ENCODE results near the gene FAM13C. TPM values are rescaled to one million over a fixed set of nuclear protein-coding genes. Genes with fewer than 3 reads are reported as not detected.

The FAM13C gene
- total RNA-seq, 1 experiment from 2014 or later, result not detected

DNA sequence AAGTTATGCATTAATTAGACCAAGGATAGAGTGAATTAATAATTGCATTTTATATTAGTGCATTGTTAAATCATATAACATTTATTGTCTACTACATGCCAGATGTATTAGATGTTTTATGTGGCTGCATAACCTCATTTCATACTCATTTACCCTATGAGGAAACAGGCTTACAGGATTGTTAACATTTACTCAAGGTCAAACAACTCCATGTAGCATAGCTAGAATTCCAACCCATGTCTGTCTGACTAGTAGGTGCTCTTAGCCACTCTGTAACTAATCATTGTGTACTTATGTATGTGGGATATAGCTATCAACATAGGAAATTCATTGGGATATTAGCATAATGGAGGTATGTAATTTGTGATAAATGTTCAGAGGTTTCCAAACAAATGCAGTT, 139.6 kb downstream of the FAM13C start:
- Mint-ChIP-seq H3K27me3 (ENCODE audit: insufficient read depth, unreplicated experiment) (peaks cover 68% of the 10 kb centered on the region), H3K36me3 (ENCODE audit: insufficient read depth, unreplicated experiment) (no peaks in the 10 kb centered on the region), H3K4me1 (ENCODE audit: insufficient read depth, unreplicated experiment) (no peaks in the 10 kb centered on the region), H3K9me3 (ENCODE audit: unreplicated experiment) (no peaks in the 10 kb centered on the region), H3K27ac (ENCODE audit: low read depth, unreplicated experiment) (no peak overlapping the region), H3K4me3 (ENCODE audit: unreplicated experiment) (no peak overlapping the region)
- TF ChIP-seq, protein P1, sequence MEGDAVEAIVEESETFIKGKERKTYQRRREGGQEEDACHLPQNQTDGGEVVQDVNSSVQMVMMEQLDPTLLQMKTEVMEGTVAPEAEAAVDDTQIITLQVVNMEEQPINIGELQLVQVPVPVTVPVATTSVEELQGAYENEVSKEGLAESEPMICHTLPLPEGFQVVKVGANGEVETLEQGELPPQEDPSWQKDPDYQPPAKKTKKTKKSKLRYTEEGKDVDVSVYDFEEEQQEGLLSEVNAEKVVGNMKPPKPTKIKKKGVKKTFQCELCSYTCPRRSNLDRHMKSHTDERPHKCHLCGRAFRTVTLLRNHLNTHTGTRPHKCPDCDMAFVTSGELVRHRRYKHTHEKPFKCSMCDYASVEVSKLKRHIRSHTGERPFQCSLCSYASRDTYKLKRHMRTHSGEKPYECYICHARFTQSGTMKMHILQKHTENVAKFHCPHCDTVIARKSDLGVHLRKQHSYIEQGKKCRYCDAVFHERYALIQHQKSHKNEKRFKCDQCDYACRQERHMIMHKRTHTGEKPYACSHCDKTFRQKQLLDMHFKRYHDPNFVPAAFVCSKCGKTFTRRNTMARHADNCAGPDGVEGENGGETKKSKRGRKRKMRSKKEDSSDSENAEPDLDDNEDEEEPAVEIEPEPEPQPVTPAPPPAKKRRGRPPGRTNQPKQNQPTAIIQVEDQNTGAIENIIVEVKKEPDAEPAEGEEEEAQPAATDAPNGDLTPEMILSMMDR (IDR thresholded peaks at IDR 0.05; ENCODE audit: unreplicated experiment), result no peak
- ChIA-PET CTCF (interaction anchor here (0.6 to 0.9 kb wide), 3 partner anchors 196 to 402 kb away, joined by 3 to 4 read pairs (median 3); no protein-coding TSS in a partner anchor), POLR2A (interaction anchor here (0.7 kb wide), 1 partner anchor 384 kb away, joined by 4 read pairs; no protein-coding TSS in a partner anchor)
- no TSS peak for BruUV-seq (replicated peaks)
- intact Hi-C loops (cut with micrococcal nuclease), result no loop called here
- DNase-seq (ENCODE audit: unreplicated experiment), result no peak

GRCh38 chr10:59216178-59216869, 146.0 kb downstream of the FAM13C start:
- no peak for DNase-seq (ENCODE audit: unreplicated experiment)
- ChIA-PET POLR2A (no interaction called here), CTCF (interaction anchor here (0.5 kb wide), 1 partner anchor 266 kb away, joined by 3 read pairs; no protein-coding TSS in a partner anchor)
- Mint-ChIP-seq H3K9me3 (ENCODE audit: unreplicated experiment) (no peaks in the 10 kb centered on the region), H3K4me1 (ENCODE audit: insufficient read depth, unreplicated experiment) (no peaks in the 10 kb centered on the region), H3K27me3 (ENCODE audit: insufficient read depth, unreplicated experiment) (peaks cover 61% of the 10 kb centered on the region), H3K4me3 (ENCODE audit: unreplicated experiment) (no peak overlapping the region), H3K36me3 (ENCODE audit: insufficient read depth, unreplicated experiment) (no peaks in the 10 kb centered on the region), H3K27ac (ENCODE audit: low read depth, unreplicated experiment) (no peak overlapping the region)
- TF ChIP-seq, protein P1 (IDR thresholded peaks at IDR 0.05; ENCODE audit: unreplicated experiment), result no peak
- BruUV-seq (replicated peaks), result no TSS peak
- intact Hi-C loops (cut with micrococcal nuclease), result no loop called here

- TF ChIP-seq, protein P1 (IDR thresholded peaks at IDR 0.05; ENCODE audit: unreplicated experiment), result no peak
- Mint-ChIP-seq H3K36me3 (ENCODE audit: insufficient read depth, unreplicated experiment) (no peaks in the 10 kb centered on the region), H3K27me3 (ENCODE audit: insufficient read depth, unreplicated experiment) (peaks cover 49% of the 10 kb centered on the region), H3K9me3 (ENCODE audit: unreplicated experiment) (no peaks in the 10 kb centered on the region), H3K4me1 (ENCODE audit: insufficient read depth, unreplicated experiment) (no peaks in the 10 kb centered on the region), H3K27ac (ENCODE audit: low read depth, unreplicated experiment) (no peak overlapping the region), H3K4me3 (ENCODE audit: unreplicated experiment) (no peak overlapping the region)
- intact Hi-C loops (cut with micrococcal nuclease), result no loop called here
- no peak for DNase-seq (ENCODE audit: unreplicated experiment)
- ChIA-PET CTCF (interaction anchor here (0.6 kb wide), 1 partner anchor 827 kb away, joined by 3 read pairs; no protein-coding TSS in a partner anchor), POLR2A (no interaction called here)
- no TSS peak for BruUV-seq (replicated peaks)
Measured at GRCh38 chr10:59214160-59214559, 148.2 kb downstream of the FAM13C start.

DNA sequence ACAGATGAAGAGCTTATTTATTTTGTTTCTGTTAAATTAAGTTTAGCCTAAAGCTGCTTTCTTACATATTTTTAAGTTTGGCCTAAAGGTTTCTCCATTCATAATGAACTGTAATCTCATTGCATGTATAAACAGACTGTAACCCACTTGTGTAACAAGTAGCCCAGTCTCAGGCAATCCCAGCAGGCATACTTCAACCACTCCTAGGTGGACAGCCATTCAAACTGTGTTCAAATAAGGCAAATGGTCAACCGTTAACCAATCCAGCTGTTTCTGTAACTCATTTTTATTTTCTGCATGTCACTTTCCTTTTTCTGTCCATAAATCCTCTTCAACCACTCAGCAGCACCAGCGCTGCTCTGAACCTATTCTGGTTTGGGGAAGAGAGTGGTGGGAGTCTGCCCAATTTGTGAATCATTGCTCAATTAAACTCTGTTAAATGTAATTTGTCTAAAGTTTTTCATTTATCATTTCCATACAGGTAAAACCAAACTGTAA, 150.0 kb downstream of the FAM13C start:
- intact Hi-C loops (cut with micrococcal nuclease), result no loop called here
- CTCF ChIA-PET, result interaction anchor here (0.6 to 1.7 kb wide), 3 partner anchors 221 to 260 kb away, joined by 3 read pairs; no protein-coding TSS in a partner anchor

More for the DNA sequence above, 150.0 kb downstream of the FAM13C start:
- Mint-ChIP-seq H3K4me1 (ENCODE audit: insufficient read depth, unreplicated experiment) (no peaks in the 10 kb centered on the region), H3K9me3 (ENCODE audit: unreplicated experiment) (peaks cover 7% of the 10 kb centered on the region), H3K4me3 (ENCODE audit: unreplicated experiment) (no peak overlapping the region), H3K27me3 (ENCODE audit: insufficient read depth, unreplicated experiment) (peaks cover 45% of the 10 kb centered on the region), H3K27ac (ENCODE audit: low read depth, unreplicated experiment) (no peak overlapping the region), H3K36me3 (ENCODE audit: insufficient read depth, unreplicated experiment) (no peaks in the 10 kb centered on the region)
- no peak for DNase-seq (ENCODE audit: unreplicated experiment)
- no TSS peak for BruUV-seq (replicated peaks)
- TF ChIP-seq, protein P1 (IDR thresholded peaks at IDR 0.05; ENCODE audit: unreplicated experiment), result no peak
- POLR2A ChIA-PET, result no interaction called here
